ENCODE measurements around the gene ALK.

Gene ALK

GRCh38 chr2:29706171-29706720 is 215.1 kb downstream of the ALK start:
- DNase-seq, result no peak

GRCh38 chr2:29705616-29706015 is 215.8 kb downstream of the ALK start:
- DNase-seq, result no peak

- DNase-seq, result no peak
These were observed 218.1 kb downstream of the ALK start for GRCh38 chr2:29703336-29703735.

GRCh38 chr2:29702276-29702675 is 219.1 kb downstream of the ALK start:
- no peak for DNase-seq

GRCh38 chr2:29700560-29700959 is 220.8 kb downstream of the ALK start:
- no peak for DNase-seq

- no peak for DNase-seq
These were observed 222.3 kb downstream of the ALK start for GRCh38 chr2:29699045-29699444.

- DNase-seq, result no peak
These were observed 223.2 kb downstream of the ALK start for GRCh38 chr2:29698216-29698615.

GRCh38 chr2:29697715-29698114 is 223.7 kb downstream of the ALK start:
- DNase-seq, result no peak

GRCh38 chr2:29697181-29697580 is 224.2 kb downstream of the ALK start:
- no peak for DNase-seq

GRCh38 chr2:29694741-29695140 is 226.6 kb downstream of the ALK start:
- DNase-seq, result no peak

- DNase-seq, result no peak
These were observed 229.9 kb downstream of the ALK start for GRCh38 chr2:29691391-29691950.

GRCh38 chr2:29689666-29690065 is 231.7 kb downstream of the ALK start:
- DNase-seq, result no peak

GRCh38 chr2:29688429-29688828 is 233.0 kb downstream of the ALK start:
- no peak for DNase-seq

- DNase-seq, result no peak
These were observed 234.3 kb downstream of the ALK start for GRCh38 chr2:29687121-29687520.

GRCh38 chr2:29676886-29677453 is 244.4 kb downstream of the ALK start:
- no peak for DNase-seq

GRCh38 chr2:29664578-29664977 is 256.8 kb downstream of the ALK start:
- DNase-seq, result no peak

GRCh38 chr2:29663268-29663667 is 258.1 kb downstream of the ALK start:
- no peak for DNase-seq

GRCh38 chr2:29662861-29663260 is 258.5 kb downstream of the ALK start:
- DNase-seq, result no peak

- DNase-seq, result no peak
These were observed 261.2 kb downstream of the ALK start for GRCh38 chr2:29660201-29660600.

- DNase-seq, result no peak
These were observed 262.2 kb downstream of the ALK start for GRCh38 chr2:29659178-29659577.

GRCh38 chr2:29657674-29658073 is 263.7 kb downstream of the ALK start:
- no peak for DNase-seq

- DNase-seq, result no peak
These were observed 265.8 kb downstream of the ALK start for GRCh38 chr2:29655391-29656086.

GRCh38 chr2:29650631-29651097 is 270.7 kb downstream of the ALK start:
- DNase-seq, result no peak

GRCh38 chr2:29644949-29645348 is 276.4 kb downstream of the ALK start:
- no peak for DNase-seq
